HEK293 (cell line): Measurements from ENCODE around the gene GALNT1.

ENCODE experiments used
- CTCF ChIA-PET: fragments of 350-600 bp; formaldehyde crosslinking; extraction: SDS; loops from one replicate; lab custom pipeline; 2021; ENCODE audit warnings: antibody characterized with exemption; lab: Yijun Ruan, JAX
- POLR2A ChIA-PET: fragments of 300-600 bp; formaldehyde crosslinking; extraction: SDS; loops from one replicate; lab custom pipeline; 2020; ENCODE audit warnings: antibody characterized with exemption, inconsistent platforms; lab: Yijun Ruan, JAX
- H3K27ac ChIP-seq: fragments of 200-500 bp; sonication (Bioruptor generic); 2 replicates; pipeline ENCODE4 v1.5.1; 2014; ENCODE audit warnings: low read depth, low read length, control low read depth, inconsistent platforms; ENCODE audit errors: extremely low read depth
- H3K36me3 ChIP-seq, 2 experiments: fragments of 200-500 bp in 1 of 2; sonication (Bioruptor generic) in 1 of 2; 1 replicate in 1 of 2; 2 replicates in 1 of 2; pipeline ENCODE4 v1.5.1; 2014 to 2017; ENCODE audit warnings: inconsistent platforms in 2 of 2, low read length in 2 of 2; ENCODE audit not compliant: control insufficient read depth in 2 of 2, insufficient read depth in 1 of 2
- H3K4me1 ChIP-seq: fragments of 200-500 bp; sonication (Bioruptor generic); 2 replicates; pipeline ENCODE4 v1.5.1; 2014; ENCODE audit warnings: mild to moderate bottlenecking, low read length, inconsistent platforms; ENCODE audit not compliant: control insufficient read depth, insufficient read depth
- H3K4me3 ChIP-seq: 2 replicates; pipeline ENCODE4 v1.5.1; 2011; ENCODE audit warnings: low read depth, mild to moderate bottlenecking, control low read depth, low read length, moderate library complexity
- H3K9me3 ChIP-seq: fragments of 200-500 bp; sonication (Bioruptor generic); 2 replicates; pipeline ENCODE4 v1.5.1; 2014; ENCODE audit warnings: low read depth, low read length, inconsistent platforms; ENCODE audit not compliant: control insufficient read depth, insufficient read depth
- AEBP2 ChIP-seq: fragments of 450-650 bp; formaldehyde crosslinking; IDR thresholded peaks from 2 replicates; pipeline ENCODE4 v1.5.1; 2016; ENCODE audit warnings: missing biosample characterization, missing genetic modification characterization, borderline replicate concordance
- EGR2 ChIP-seq: fragments of 450-650 bp; formaldehyde crosslinking; IDR thresholded peaks from 2 replicates; pipeline ENCODE4 v1.5.1; 2016; ENCODE audit warnings: low read depth, missing biosample characterization, missing genetic modification characterization
- HOXA7 ChIP-seq: sonication (generic); formaldehyde crosslinking; IDR thresholded peaks from 2 replicates; pipeline ENCODE4 v1.8.1; 2022; ENCODE audit warnings: missing genetic modification reagents, borderline replicate concordance
- HOXC10 ChIP-seq: sonication (generic); formaldehyde crosslinking; IDR thresholded peaks from 2 replicates; pipeline ENCODE4 v1.8.1; 2023; ENCODE audit warnings: mild to moderate bottlenecking, missing genetic modification reagents
- KLF9 ChIP-seq: fragments of 450-650 bp; formaldehyde crosslinking; IDR thresholded peaks from 2 replicates; pipeline ENCODE4 v1.5.1; 2016; ENCODE audit warnings: missing biosample characterization, missing genetic modification characterization, low read depth
- PRDM1 ChIP-seq: fragments of 450-650 bp; formaldehyde crosslinking; IDR thresholded peaks from 2 replicates; pipeline ENCODE4; 2016; ENCODE audit warnings: missing biosample characterization, missing genetic modification characterization
- PRDM2 ChIP-seq: fragments of 450-650 bp; formaldehyde crosslinking; IDR thresholded peaks from 2 replicates; pipeline ENCODE4 v1.5.1; 2016; ENCODE audit warnings: missing biosample characterization, missing genetic modification characterization, borderline replicate concordance
- TCF7L2 ChIP-seq: IDR thresholded peaks from 2 replicates; pipeline ENCODE4 v1.6.1; 2011; ENCODE audit warnings: low read depth, mild to moderate bottlenecking, inconsistent platforms, low read length, moderate library complexity, borderline replicate concordance
- TRIM28 ChIP-seq: IDR thresholded peaks from 2 replicates; pipeline ENCODE4 v1.6.1; 2011; ENCODE audit warnings: low read length, control low read depth, borderline replicate concordance
- ZBTB6 ChIP-seq: fragments of 450-650 bp; formaldehyde crosslinking; IDR thresholded peaks from 2 replicates; pipeline ENCODE4 v1.5.1; 2017; ENCODE audit warnings: missing biosample characterization, missing genetic modification characterization
- ZFHX2 ChIP-seq: fragments of 450-650 bp; formaldehyde crosslinking; conservative IDR thresholded peaks from 2 replicates; pipeline ENCODE4 v1.5.1; 2016; ENCODE audit warnings: missing biosample characterization, missing genetic modification characterization
- ZFP69B ChIP-seq: fragments of 450-650 bp; formaldehyde crosslinking; IDR thresholded peaks from 2 replicates; pipeline ENCODE4 v1.5.1; 2016; ENCODE audit warnings: missing biosample characterization, missing genetic modification characterization
- ZNF132 ChIP-seq: fragments of 450-650 bp; formaldehyde crosslinking; IDR thresholded peaks from 2 replicates; pipeline ENCODE4 v1.5.1; 2017; ENCODE audit warnings: missing biosample characterization, missing genetic modification characterization, borderline replicate concordance
- ZNF138 ChIP-seq: fragments of 450-650 bp; formaldehyde crosslinking; IDR thresholded peaks from 2 replicates; pipeline ENCODE4 v1.5.1; 2016; ENCODE audit warnings: missing biosample characterization, missing genetic modification characterization, borderline replicate concordance
- ZNF174 ChIP-seq: fragments of 450-650 bp; formaldehyde crosslinking; IDR thresholded peaks from 2 replicates; pipeline ENCODE4 v1.5.0; 2017; ENCODE audit warnings: missing biosample characterization, mild to moderate bottlenecking, missing genetic modification characterization
- ZNF19 ChIP-seq: fragments of 450-650 bp; formaldehyde crosslinking; IDR thresholded peaks from 2 replicates; pipeline ENCODE4; 2016; ENCODE audit warnings: missing biosample characterization, missing genetic modification characterization, low read depth
- ZNF202 ChIP-seq: fragments of 450-650 bp; formaldehyde crosslinking; IDR thresholded peaks from 2 replicates; pipeline ENCODE4 v1.5.1; 2016; ENCODE audit warnings: missing biosample characterization, missing genetic modification characterization, borderline replicate concordance
- ZNF239 ChIP-seq: fragments of 450-650 bp; formaldehyde crosslinking; IDR thresholded peaks from 2 replicates; pipeline ENCODE4 v1.5.1; 2016; ENCODE audit warnings: missing biosample characterization, missing genetic modification characterization
- ZNF248 ChIP-seq: fragments of 450-650 bp; formaldehyde crosslinking; IDR thresholded peaks from 2 replicates; pipeline ENCODE4 v1.5.1; 2017; ENCODE audit warnings: missing biosample characterization, missing genetic modification characterization
- ZNF266 ChIP-seq: fragments of 450-650 bp; formaldehyde crosslinking; IDR thresholded peaks from 2 replicates; pipeline ENCODE4 v1.5.1; 2016; ENCODE audit warnings: missing biosample characterization, missing genetic modification characterization, low read depth
- ZNF398 ChIP-seq: fragments of 450-650 bp; formaldehyde crosslinking; IDR thresholded peaks from 2 replicates; pipeline ENCODE4 v1.5.1; 2017; ENCODE audit warnings: missing biosample characterization, missing genetic modification characterization
- ZNF473 ChIP-seq: fragments of 450-650 bp; formaldehyde crosslinking; IDR thresholded peaks from 2 replicates; pipeline ENCODE4 v1.5.1; 2017; ENCODE audit warnings: missing biosample characterization, missing genetic modification characterization
- ZNF514 ChIP-seq: fragments of 450-650 bp; formaldehyde crosslinking; IDR thresholded peaks from 2 replicates; pipeline ENCODE4 v1.5.1; 2016; ENCODE audit warnings: missing biosample characterization, missing genetic modification characterization
- ZNF529 ChIP-seq: fragments of 450-650 bp; formaldehyde crosslinking; IDR thresholded peaks from 2 replicates; pipeline ENCODE4 v1.5.1; 2017; ENCODE audit warnings: missing genetic modification characterization, missing biosample characterization; ENCODE audit not compliant: insufficient replicate concordance
- ZNF658 ChIP-seq: fragments of 450-650 bp; formaldehyde crosslinking; IDR thresholded peaks from 2 replicates; pipeline ENCODE4; 2016; ENCODE audit warnings: missing biosample characterization, missing genetic modification characterization
- ZNF768 ChIP-seq: fragments of 450-650 bp; formaldehyde crosslinking; IDR thresholded peaks from 2 replicates; pipeline ENCODE4 v1.5.1; 2018; ENCODE audit warnings: missing biosample characterization, mild to moderate bottlenecking, missing genetic modification characterization
- ZNF791 ChIP-seq: fragments of 450-650 bp; formaldehyde crosslinking; IDR thresholded peaks from 2 replicates; pipeline ENCODE4 v1.5.1; 2016; ENCODE audit warnings: missing biosample characterization, missing genetic modification characterization

Gene GALNT1

GRCh38 chr18:35721431-35722081, 140.0 kb downstream of the GALNT1 start:
- ChIA-PET POLR2A (no interaction called here), CTCF (interaction anchor here (1.0 kb wide), 1 partner anchor 313 kb away, joined by 3 read pairs; no protein-coding TSS in a partner anchor)
- Histone ChIP-seq H3K27ac (no peak overlapping the region), H3K4me3 (no peak overlapping the region), H3K4me1 (no peaks in the 10 kb centered on the region), H3K36me3 (no peaks in the 10 kb centered on the region), H3K9me3 (no peaks in the 10 kb centered on the region)
- no peak for TF ChIP-seq ZNF473 (tag by site-specific recombination)
- no peak for TF ChIP-seq ZNF132 (tag by site-specific recombination)
- no peak for TF ChIP-seq ZNF658
- TF ChIP-seq PRDM2, result no peak
- no peak for TF ChIP-seq TRIM28
- no peak for TF ChIP-seq ZFP69B (tag by site-specific recombination)
- TF ChIP-seq KLF9 (tag by site-specific recombination), result no peak
- no peak for TF ChIP-seq ZNF529 (tag by site-specific recombination)
- no peak for TF ChIP-seq ZBTB6 (tag by site-specific recombination)
- TF ChIP-seq ZNF138 (tag by site-specific recombination), result no peak
- TF ChIP-seq ZNF514, result no peak
- no peak for TF ChIP-seq ZNF202 (tag by site-specific recombination)
- TF ChIP-seq ZNF239 (tag by site-specific recombination), result no peak
- TF ChIP-seq ZNF248 (tag by site-specific recombination), result no peak
- TF ChIP-seq HOXA7 (CRISPR knock-in tag), result no peak
- no peak for TF ChIP-seq ZNF791

- Histone ChIP-seq H3K4me3 (no peak overlapping the region), H3K4me1 (no peaks in the 10 kb centered on the region), H3K27ac (no peak overlapping the region), H3K9me3 (no peaks in the 10 kb centered on the region), H3K36me3 (no peaks in the 10 kb centered on the region)
- ChIA-PET CTCF (no interaction called here), POLR2A (no interaction called here)
- no peak for TF ChIP-seq ZFHX2
- no peak for TF ChIP-seq ZNF398 (tag by site-specific recombination)
- no peak for TF ChIP-seq ZNF248 (tag by site-specific recombination)
- TF ChIP-seq TCF7L2, result no peak
- TF ChIP-seq AEBP2 (tag by site-specific recombination), result no peak
- no peak for TF ChIP-seq KLF9 (tag by site-specific recombination)
- no peak for TF ChIP-seq HOXC10 (CRISPR knock-in tag)
- no peak for TF ChIP-seq PRDM1 (tag by site-specific recombination)
- TF ChIP-seq EGR2 (tag by site-specific recombination), result no peak
- TF ChIP-seq ZNF768 (tag by site-specific recombination), result no peak
- TF ChIP-seq ZNF174 (tag by site-specific recombination), result no peak
- TF ChIP-seq HOXA7 (CRISPR knock-in tag), result no peak
- TF ChIP-seq ZNF19 (tag by site-specific recombination), result no peak
- TF ChIP-seq ZNF266, result no peak
These were observed 147.1 kb downstream of the GALNT1 start for GRCh38 chr18:35728676-35729075.
